Natural killer cell treated with Interleukin-12 subunit alpha and Interleukin-12 subunit beta and Interleukin-15 and Interleukin-18, amount 100 ng/mL, for 72 hours (primary cell): ENCODE data around the gene EXOC6. TPM values are rescaled to one million over a fixed set of nuclear protein-coding genes. Genes with fewer than 3 reads are reported as not detected.
A peak's percentile ranks its signal among the peaks of the same experiment; 100 is the strongest.

ENCODE experiments used
- ATAC-seq, 2 donors: fragments of 150-1000 bp; cut with Tn5 transposase in 1 of 2; sonication (Bioruptor Pico), chemical (Tn5 transposase) in 1 of 2; 2 replicates each; pipeline ENCODE4 v1.10.0; 2021
- DNase-seq: peaks from one replicate; pipeline ENCODE4 v3.0.0; 2022; ENCODE audit warnings: low spot score
- H3K27ac Mint-ChIP-seq, 2 donors: 1 replicate in 1 of 2; 2 replicates in 1 of 2; pipeline ENCODE4 v1.8.0; 2022; ENCODE audit warnings: mixed read lengths in 2 of 2, mild to moderate bottlenecking in 1 of 2, moderate library complexity in 1 of 2
- H3K27me3 Mint-ChIP-seq, 2 donors: 1 replicate in 1 of 2; 2 replicates in 1 of 2; pipeline ENCODE4 v1.8.0; 2022; ENCODE audit warnings: mixed read lengths in 2 of 2
- H3K36me3 Mint-ChIP-seq: one replicate; pipeline ENCODE4 v1.8.0; 2022; ENCODE audit warnings: mixed read lengths
- H3K4me1 Mint-ChIP-seq, 2 donors: 1 replicate in 1 of 2; 2 replicates in 1 of 2; pipeline ENCODE4 v1.8.0; 2022; ENCODE audit warnings: low read depth in 2 of 2, mixed read lengths in 2 of 2, mild to moderate bottlenecking in 1 of 2
- H3K4me3 Mint-ChIP-seq: one replicate; pipeline ENCODE4 v1.8.0; 2022; ENCODE audit warnings: mixed read lengths
- H3K9me3 Mint-ChIP-seq: 2 replicates; pipeline ENCODE4 v1.8.0; 2022; ENCODE audit warnings: mixed read lengths
- total RNA-seq, 2 donors: library from RNA; stranded (reverse); gene quantifications; one replicate each; pipeline ENCODE4 v1.2.3, GENCODE V29; 2022

The EXOC6 gene
- total RNA-seq, 2 donors from 2014 or later: 9.7 to 14.7 TPM

DNA sequence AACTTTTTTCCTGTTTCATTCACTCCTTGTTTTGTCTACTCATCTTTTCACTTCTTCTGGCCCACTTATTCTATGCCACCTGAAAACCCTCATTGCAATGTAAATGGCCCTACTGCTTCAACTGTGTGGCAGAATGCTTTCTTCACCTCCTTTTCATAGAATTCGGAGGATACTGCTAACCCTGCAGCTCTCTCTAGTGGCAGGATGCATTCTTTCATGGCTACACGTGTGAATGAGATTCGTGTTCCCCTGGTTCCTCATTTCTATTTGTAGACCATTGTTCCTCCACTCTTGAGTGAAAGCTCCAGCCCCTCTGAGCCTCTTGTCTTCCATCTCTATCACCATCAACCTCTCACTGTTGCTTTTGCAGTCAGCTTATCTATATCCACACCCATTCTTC, 191.4 kb downstream of the EXOC6 start:
- no peak for DNase-seq
- no peaks in the 10 kb centered on the region for H3K27me3 Mint-ChIP-seq
- H3K36me3 Mint-ChIP-seq: no peaks in the 10 kb centered on the region
- no peak for ATAC-seq
- no peak overlapping the region for H3K27ac Mint-ChIP-seq
- no peak overlapping the region for H3K4me3 Mint-ChIP-seq
- no peaks in the 10 kb centered on the region for H3K9me3 Mint-ChIP-seq
- H3K4me1 Mint-ChIP-seq: peaks cover 0 to 6% of the 10 kb centered on the region in 2 donors

GRCh38 chr10:93054486-93054885, 206.2 kb downstream of the EXOC6 start:
- H3K4me1 Mint-ChIP-seq: no peaks in the 10 kb centered on the region
- no peak overlapping the region for H3K4me3 Mint-ChIP-seq
- no peak overlapping the region for H3K27ac Mint-ChIP-seq
- H3K9me3 Mint-ChIP-seq: no peaks in the 10 kb centered on the region
- peaks cover 6% of the 10 kb centered on the region for H3K36me3 Mint-ChIP-seq
- DNase-seq (no peak), ATAC-seq (no peak)
- H3K27me3 Mint-ChIP-seq: no peaks in the 10 kb centered on the region

DNA sequence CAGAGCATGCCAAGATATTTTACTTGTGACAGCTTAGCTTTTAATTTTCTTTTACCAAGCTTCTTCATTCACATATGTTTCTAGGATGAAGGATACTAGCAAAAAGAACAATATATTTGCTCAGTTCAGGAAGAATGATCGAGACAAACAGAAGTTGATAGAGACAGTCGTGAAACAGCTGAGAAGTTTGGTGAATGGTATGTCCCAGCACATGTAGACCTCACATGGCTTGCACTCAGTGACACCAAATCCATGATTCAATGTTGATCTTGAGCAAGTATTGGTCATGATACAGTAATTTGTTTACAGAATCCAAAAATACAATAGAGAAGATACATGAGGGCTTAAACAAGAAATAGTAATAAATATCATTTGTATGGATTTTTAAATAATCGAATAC, 209.8 kb downstream of the EXOC6 start:
- ATAC-seq (no peak), DNase-seq (no peak)
- H3K4me1 Mint-ChIP-seq: peaks cover 7 to 9% of the 10 kb centered on the region in 2 donors
- H3K9me3 Mint-ChIP-seq: no peaks in the 10 kb centered on the region
- no peak overlapping the region for H3K27ac Mint-ChIP-seq
- H3K27me3 Mint-ChIP-seq: peaks cover 0 to 15% of the 10 kb centered on the region in 2 donors
- no peak overlapping the region for H3K4me3 Mint-ChIP-seq
- H3K36me3 Mint-ChIP-seq: peaks cover 6% of the 10 kb centered on the region

GRCh38 chr10:93059975-93060886, 211.9 kb downstream of the EXOC6 start, which contains the start of gene CYP26C1:
Gene CYP26C1, plus strand, starts transcription at chr10:93060798. Its CDS starts 466 bp downstream, at chr10:93061264.
- Mint-ChIP-seq H3K9me3 (no peaks in the 10 kb centered on the region), H3K4me1 (peaks cover 7 to 9% of the 10 kb centered on the region in 2 donors), H3K27me3 (peaks cover 19 to 31% of the 10 kb centered on the region in 2 donors), H3K36me3 (peaks cover 6% of the 10 kb centered on the region), H3K4me3 (peak within 1 kb of the TSS; percentile 38), H3K27ac (no peak within 1 kb of the TSS)
- DNase-seq: no peak
- no peak for ATAC-seq

DNA sequence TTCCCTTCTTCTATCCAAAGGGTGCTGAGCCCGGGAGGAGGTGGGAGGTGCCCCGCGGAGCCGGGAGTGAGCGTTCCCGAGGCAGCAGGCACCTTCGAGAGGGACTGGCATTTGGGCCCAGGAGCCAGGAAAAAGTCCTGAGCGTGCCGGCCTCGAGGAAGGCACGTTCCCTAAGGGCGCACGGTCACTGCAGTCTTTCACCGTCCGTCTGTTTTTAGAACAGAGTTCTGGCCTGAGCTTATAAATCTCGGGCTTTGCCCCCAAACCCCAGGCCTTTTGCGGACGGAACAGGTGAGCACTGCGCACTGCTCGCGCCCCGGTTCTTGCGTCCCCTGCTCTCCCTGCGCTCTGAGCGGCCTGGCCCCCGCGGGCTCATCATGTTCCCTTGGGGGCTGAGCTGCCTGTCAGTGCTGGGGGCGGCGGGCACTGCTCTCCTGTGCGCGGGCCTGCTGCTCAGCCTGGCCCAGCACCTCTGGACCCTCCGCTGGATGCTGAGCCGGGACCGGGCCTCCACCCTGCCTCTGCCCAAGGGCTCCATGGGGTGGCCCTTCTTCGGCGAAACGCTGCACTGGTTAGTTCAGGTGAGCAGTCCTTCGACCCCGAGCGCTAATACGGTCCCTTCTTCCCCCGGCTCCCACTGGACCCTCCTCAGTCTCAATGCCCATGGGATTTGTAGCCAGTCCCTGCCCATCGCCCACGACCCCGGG, 212.7 kb downstream of the EXOC6 start:
- Mint-ChIP-seq H3K27me3 (peaks cover 22 to 36% of the 10 kb centered on the region in 2 donors), H3K27ac (no peak overlapping the region), H3K4me1 (peaks cover 7 to 9% of the 10 kb centered on the region in 2 donors), H3K9me3 (no peaks in the 10 kb centered on the region), H3K4me3 (no peak overlapping the region), H3K36me3 (peaks cover 6% of the 10 kb centered on the region)
- ATAC-seq (no peak), DNase-seq (no peak)

DNA sequence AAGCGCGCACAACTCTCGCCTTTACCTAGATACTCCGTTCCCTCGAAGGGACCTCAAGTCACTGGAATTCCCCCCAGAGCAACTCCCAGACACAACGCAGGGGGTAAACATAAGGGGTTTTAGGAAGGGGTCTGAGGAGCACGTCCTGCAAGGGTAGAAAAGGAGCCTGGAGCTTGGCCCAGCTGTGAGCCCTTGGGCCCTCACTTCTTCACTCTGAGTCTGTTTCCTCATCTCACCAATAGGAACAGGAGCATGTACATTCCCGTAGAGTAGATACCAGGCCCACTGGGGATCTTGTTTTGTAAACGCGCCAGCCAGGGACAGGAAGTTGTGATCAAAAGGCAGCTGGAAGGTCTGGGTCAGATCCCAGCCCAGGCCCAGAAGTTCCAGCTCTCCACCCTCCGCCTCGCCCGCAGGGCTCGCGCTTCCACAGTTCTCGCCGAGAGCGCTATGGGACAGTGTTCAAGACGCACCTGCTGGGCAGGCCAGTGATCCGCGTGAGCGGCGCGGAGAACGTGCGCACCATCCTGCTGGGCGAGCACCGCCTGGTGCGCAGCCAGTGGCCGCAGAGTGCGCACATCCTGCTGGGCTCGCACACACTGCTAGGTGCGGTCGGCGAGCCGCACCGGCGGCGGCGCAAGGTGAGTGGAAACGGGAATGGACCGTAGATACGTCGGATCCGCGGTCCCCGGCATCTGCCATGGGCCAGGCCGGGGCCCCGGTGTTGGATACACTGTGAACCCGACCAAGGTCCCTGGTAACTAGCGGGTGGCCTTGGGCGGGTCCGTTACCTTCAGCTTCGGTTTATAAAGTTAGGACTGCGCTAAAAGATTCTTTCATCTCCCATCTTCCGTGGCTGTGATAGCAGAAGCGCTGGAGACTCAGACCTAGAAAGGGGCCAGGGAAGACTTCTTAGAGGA, 213.5 kb downstream of the EXOC6 start:
- Mint-ChIP-seq H3K27me3 (peaks cover 28 to 42% of the 10 kb centered on the region in 2 donors), H3K27ac (no peak overlapping the region), H3K4me1 (peaks cover 7 to 9% of the 10 kb centered on the region in 2 donors), H3K9me3 (no peaks in the 10 kb centered on the region), H3K36me3 (peaks cover 6% of the 10 kb centered on the region), H3K4me3 (peak overlapping the region; percentile 67)
- DNase-seq (no peak), ATAC-seq (peak; percentile 15 to 34)

- peaks cover 36 to 50% of the 10 kb centered on the region in 2 donors for H3K27me3 Mint-ChIP-seq
- H3K4me3 Mint-ChIP-seq: peak overlapping the region; percentile 67
- peak; percentile 62 to 66 for ATAC-seq
- no peak overlapping the region for H3K27ac Mint-ChIP-seq
- DNase-seq: no peak
- H3K4me1 Mint-ChIP-seq: peaks cover 9% of the 10 kb centered on the region in 2 donors
- H3K9me3 Mint-ChIP-seq: no peaks in the 10 kb centered on the region
- peaks cover 6% of the 10 kb centered on the region for H3K36me3 Mint-ChIP-seq
Measured at GRCh38 chr10:93062514-93063143, 214.3 kb downstream of the EXOC6 start.

- Mint-ChIP-seq H3K9me3 (no peaks in the 10 kb centered on the region), H3K27ac (no peak overlapping the region), H3K27me3 (peaks cover 40 to 53% of the 10 kb centered on the region in 2 donors), H3K36me3 (no peaks in the 10 kb centered on the region), H3K4me3 (no peak overlapping the region), H3K4me1 (peaks cover 9% of the 10 kb centered on the region in 2 donors)
- DNase-seq (no peak), ATAC-seq (no peak)
Measured at GRCh38 chr10:93063144-93063976, 215.0 kb downstream of the EXOC6 start.

GRCh38 chr10:93063977-93064660, 215.8 kb downstream of the EXOC6 start:
- Mint-ChIP-seq H3K4me1 (peaks cover 9 to 13% of the 10 kb centered on the region in 2 donors), H3K36me3 (no peaks in the 10 kb centered on the region), H3K9me3 (no peaks in the 10 kb centered on the region), H3K27me3 (peaks cover 48 to 58% of the 10 kb centered on the region in 2 donors), H3K4me3 (no peak overlapping the region), H3K27ac (no peak overlapping the region)
- DNase-seq: no peak
- ATAC-seq: no peak

- ATAC-seq: no peak
- no peak overlapping the region for H3K4me3 Mint-ChIP-seq
- H3K9me3 Mint-ChIP-seq: no peaks in the 10 kb centered on the region
- H3K27me3 Mint-ChIP-seq: peaks cover 52 to 57% of the 10 kb centered on the region in 2 donors
- DNase-seq: no peak
- H3K27ac Mint-ChIP-seq: no peak overlapping the region
- H3K36me3 Mint-ChIP-seq: no peaks in the 10 kb centered on the region
- peaks cover 9 to 13% of the 10 kb centered on the region in 2 donors for H3K4me1 Mint-ChIP-seq
Measured at GRCh38 chr10:93064874-93065660, 216.7 kb downstream of the EXOC6 start.
